Upper lobe of right lung (tissue), 1 donor: Measurements from ENCODE around the gene ASPA. TPM values are rescaled to one million over a fixed set of nuclear protein-coding genes. Genes with fewer than 3 reads are reported as not detected.
A peak's percentile ranks its signal among the peaks of the same experiment; 100 is the strongest.

Source experiments
- ATAC-seq: fragments of 200-7000 bp; cut with Tn5 transposase; one replicate; pipeline ENCODE4 v1.9.1; 2020; ENCODE audit warnings: mild to moderate bottlenecking, moderate library complexity
- DNase-seq: peaks from one replicate; pipeline ENCODE4 v3.0.0-alpha.2; 2020
- H3K27ac ChIP-seq: fragments of 200-600 bp; one replicate; pipeline ENCODE4 v1.8.0; 2022
- H3K27me3 ChIP-seq: fragments of 200-600 bp; one replicate; pipeline ENCODE4 v1.8.0; 2022; ENCODE audit warnings: mild to moderate bottlenecking
- H3K36me3 ChIP-seq: fragments of 200-600 bp; one replicate; pipeline ENCODE4 v1.8.0; 2022
- H3K4me1 ChIP-seq: fragments of 200-600 bp; one replicate; pipeline ENCODE4 v1.8.0; 2022
- H3K4me3 ChIP-seq: fragments of 200-600 bp; one replicate; pipeline ENCODE4 v1.8.0; 2022; ENCODE audit warnings: mild to moderate bottlenecking
- H3K9me3 ChIP-seq: fragments of 200-600 bp; one replicate; pipeline ENCODE4 v1.8.0; 2022
- CTCF ChIP-seq: fragments of 200-600 bp; IDR thresholded peaks from one replicate; pipeline ENCODE4 v1.8.0; 2022; ENCODE audit warnings: antibody characterized with exemption
- intact Hi-C: fragments of 100-400 bp; cut with DNase I; formaldehyde crosslinking; loops from one replicate; pipeline ENCODE4 v1.11.0; 2022
- total RNA-seq: library from RNA; stranded (reverse); fragmentation: NEBNext Ultra II Directional; extraction: Animal tissue kit (Norgen Biotek cat#: 25700); gene quantifications from one replicate; pipeline ENCODE4 v1.2.1, GENCODE V29; 2021
- donor health status: DM: no; HTN: yes; CAD: no; lungs with severe emphysema.

Gene ASPA
- total RNA-seq, 1 donor from 2014 or later = 8.2 TPM

- H3K36me3 ChIP-seq = no peaks in the 10 kb centered on the region
- ATAC-seq = no peak
- no peak for TF ChIP-seq CTCF
- no peaks in the 10 kb centered on the region for H3K9me3 ChIP-seq
- peak overlapping the region; percentile 45 for H3K27ac ChIP-seq
- no peak overlapping the region for H3K4me3 ChIP-seq
- DNase-seq = no peak
- intact Hi-C loops = no loop called here
- H3K4me1 ChIP-seq = peaks cover 12% of the 10 kb centered on the region
- H3K27me3 ChIP-seq = no peaks in the 10 kb centered on the region
Measured at GRCh38 chr17:3475251-3475685, 529 bp upstream of the ASPA start.

GRCh38 chr17:3479988-3480387 lies 4.2 kb downstream of the ASPA start:
- H3K4me1 ChIP-seq = peaks cover under 1% of the 10 kb centered on the region
- no peak overlapping the region for H3K27ac ChIP-seq
- H3K36me3 ChIP-seq = no peaks in the 10 kb centered on the region
- intact Hi-C loops = no loop called here
- no peak for TF ChIP-seq CTCF
- H3K4me3 ChIP-seq = no peak overlapping the region
- ATAC-seq (no peak), DNase-seq (no peak)
- H3K27me3 ChIP-seq = no peaks in the 10 kb centered on the region
- H3K9me3 ChIP-seq = no peaks in the 10 kb centered on the region

GRCh38 chr17:3482852-3483251 lies 7.1 kb downstream of the ASPA start:
- DNase-seq (no peak), ATAC-seq (no peak)
- no peaks in the 10 kb centered on the region for H3K9me3 ChIP-seq
- no peaks in the 10 kb centered on the region for H3K36me3 ChIP-seq
- H3K27me3 ChIP-seq = no peaks in the 10 kb centered on the region
- intact Hi-C loops = no loop called here
- H3K4me3 ChIP-seq = no peak overlapping the region
- no peaks in the 10 kb centered on the region for H3K4me1 ChIP-seq
- TF ChIP-seq CTCF = no peak
- no peak overlapping the region for H3K27ac ChIP-seq

GRCh38 chr17:3485481-3486068 lies 9.8 kb downstream of the ASPA start:
- intact Hi-C loops = no loop called here
- ATAC-seq (no peak), DNase-seq (no peak)
- Histone ChIP-seq H3K4me1 (no peaks in the 10 kb centered on the region), H3K27me3 (peaks cover 1% of the 10 kb centered on the region), H3K27ac (no peak overlapping the region), H3K36me3 (no peaks in the 10 kb centered on the region), H3K9me3 (no peaks in the 10 kb centered on the region), H3K4me3 (no peak overlapping the region)
- TF ChIP-seq CTCF = no peak

GRCh38 chr17:3497101-3497500 lies 21.3 kb downstream of the ASPA start:
- DNase-seq (no peak), ATAC-seq (no peak)
- Histone ChIP-seq H3K27me3 (no peaks in the 10 kb centered on the region), H3K4me3 (no peak overlapping the region), H3K9me3 (no peaks in the 10 kb centered on the region), H3K27ac (no peak overlapping the region), H3K36me3 (no peaks in the 10 kb centered on the region), H3K4me1 (no peaks in the 10 kb centered on the region)
- no peak for TF ChIP-seq CTCF
- intact Hi-C loops = no loop called here

GRCh38 chr17:3501344-3501743 lies 25.5 kb downstream of the ASPA start:
- H3K27me3 ChIP-seq = no peaks in the 10 kb centered on the region
- ATAC-seq = no peak
- no peak overlapping the region for H3K27ac ChIP-seq
- H3K4me1 ChIP-seq = no peaks in the 10 kb centered on the region
- DNase-seq = no peak
- TF ChIP-seq CTCF = no peak
- no peak overlapping the region for H3K4me3 ChIP-seq
- H3K36me3 ChIP-seq = no peaks in the 10 kb centered on the region
- no peaks in the 10 kb centered on the region for H3K9me3 ChIP-seq
- intact Hi-C loops = no loop called here
